ENCODE measurements around the gene AHRR. TPM values are rescaled to one million over a fixed set of nuclear protein-coding genes. Genes with fewer than 3 reads are reported as not detected.

AHRR gene
- total RNA-seq, 1 donor from 2014 or later: 2.0 TPM

- Mint-ChIP-seq H3K27me3 (ENCODE audit: unreplicated experiment) (peaks cover 4% of the 10 kb centered on the region), H3K36me3 (ENCODE audit: unreplicated experiment) (no peaks in the 10 kb centered on the region), H3K9me3 (ENCODE audit: unreplicated experiment) (no peaks in the 10 kb centered on the region), H3K27ac (ENCODE audit: unreplicated experiment) (no peak overlapping the region), H3K4me1 (ENCODE audit: low read depth, unreplicated experiment) (no peaks in the 10 kb centered on the region), H3K4me3 (ENCODE audit: unreplicated experiment) (no peak overlapping the region)
- TF ChIP-seq CTCF (IDR thresholded peaks at IDR 0.05; ENCODE audit: partially characterized antibody, unreplicated experiment): no peak
- no peak for DNase-seq
These were observed 160.5 kb downstream of the AHRR start for GRCh38 chr5:482021-482420.

GRCh38 chr5:482506-482905 is 161.0 kb downstream of the AHRR start:
- Mint-ChIP-seq H3K36me3 (ENCODE audit: unreplicated experiment) (no peaks in the 10 kb centered on the region), H3K4me3 (ENCODE audit: unreplicated experiment) (no peak overlapping the region), H3K27me3 (ENCODE audit: unreplicated experiment) (peaks cover 3% of the 10 kb centered on the region), H3K9me3 (ENCODE audit: unreplicated experiment) (no peaks in the 10 kb centered on the region), H3K4me1 (ENCODE audit: low read depth, unreplicated experiment) (no peaks in the 10 kb centered on the region), H3K27ac (ENCODE audit: unreplicated experiment) (no peak overlapping the region)
- DNase-seq: no peak
- TF ChIP-seq CTCF (IDR thresholded peaks at IDR 0.05; ENCODE audit: partially characterized antibody, unreplicated experiment): no peak

GRCh38 chr5:483011-483410 is 161.5 kb downstream of the AHRR start:
- no peak overlapping the region for H3K27ac Mint-ChIP-seq (ENCODE audit: unreplicated experiment)
- no peak for TF ChIP-seq CTCF (IDR thresholded peaks at IDR 0.05; ENCODE audit: partially characterized antibody, unreplicated experiment)
- no peak overlapping the region for H3K4me3 Mint-ChIP-seq (ENCODE audit: unreplicated experiment)
- no peaks in the 10 kb centered on the region for H3K9me3 Mint-ChIP-seq (ENCODE audit: unreplicated experiment)
- peaks cover 2% of the 10 kb centered on the region for H3K27me3 Mint-ChIP-seq (ENCODE audit: unreplicated experiment)
- no peaks in the 10 kb centered on the region for H3K4me1 Mint-ChIP-seq (ENCODE audit: low read depth, unreplicated experiment)
- H3K36me3 Mint-ChIP-seq (ENCODE audit: unreplicated experiment): no peaks in the 10 kb centered on the region
- no peak for DNase-seq

GRCh38 chr5:483434-484140 is 162.1 kb downstream of the AHRR start:
- DNase-seq: no peak
- Mint-ChIP-seq H3K36me3 (ENCODE audit: unreplicated experiment) (no peaks in the 10 kb centered on the region), H3K9me3 (ENCODE audit: unreplicated experiment) (no peaks in the 10 kb centered on the region), H3K4me1 (ENCODE audit: low read depth, unreplicated experiment) (no peaks in the 10 kb centered on the region), H3K27me3 (ENCODE audit: unreplicated experiment) (peaks cover 3% of the 10 kb centered on the region), H3K4me3 (ENCODE audit: unreplicated experiment) (no peak overlapping the region), H3K27ac (ENCODE audit: unreplicated experiment) (no peak overlapping the region)
- no peak for TF ChIP-seq CTCF (IDR thresholded peaks at IDR 0.05; ENCODE audit: partially characterized antibody, unreplicated experiment)

GRCh38 chr5:484556-484955 is 163.0 kb downstream of the AHRR start:
- peaks cover 3% of the 10 kb centered on the region for H3K27me3 Mint-ChIP-seq (ENCODE audit: unreplicated experiment)
- no peaks in the 10 kb centered on the region for H3K9me3 Mint-ChIP-seq (ENCODE audit: unreplicated experiment)
- no peaks in the 10 kb centered on the region for H3K4me1 Mint-ChIP-seq (ENCODE audit: low read depth, unreplicated experiment)
- H3K4me3 Mint-ChIP-seq (ENCODE audit: unreplicated experiment): no peak overlapping the region
- no peak for DNase-seq
- no peak overlapping the region for H3K27ac Mint-ChIP-seq (ENCODE audit: unreplicated experiment)
- no peaks in the 10 kb centered on the region for H3K36me3 Mint-ChIP-seq (ENCODE audit: unreplicated experiment)
- TF ChIP-seq CTCF (IDR thresholded peaks at IDR 0.05; ENCODE audit: partially characterized antibody, unreplicated experiment): no peak

All from glutamatergic neuron (in vitro differentiated cells).